IMR-90 (cell line): ENCODE measurements around the gene PAK6. TPM values are rescaled to one million over a fixed set of nuclear protein-coding genes. Genes with fewer than 3 reads are reported as not detected.

Experiments used
- ATAC-seq: fragments of 200-7000 bp; cut with Tn5 transposase; 2 replicates; pipeline ENCODE4 v1.9.1; 2020; ENCODE audit warnings: low read depth, mild to moderate bottlenecking, moderate library complexity
- BruUV-seq: library from RNA; stranded (reverse); fragments of 400-500 nt; replicated peaks from 2 replicates; lab custom pipeline; 2021; lab: Mats Ljungman, UMichigan
- CTCF ChIA-PET: fragments of 300-600 bp; formaldehyde crosslinking; extraction: SDS; loops from one replicate; lab custom pipeline; 2021; ENCODE audit warnings: antibody characterized with exemption; lab: Yijun Ruan, JAX
- POLR2A ChIA-PET: fragments of 300-600 bp; sonication (Branson Sonifier 250); formaldehyde crosslinking; loops from one replicate; lab custom pipeline; 2022; ENCODE audit warnings: antibody characterized with exemption; ENCODE audit not compliant: unreplicated experiment; lab: Charles Lee
- DNase-seq: peaks from one replicate; pipeline ENCODE4 v3.0.0; 2013
- H2AFZ ChIP-seq: replicated peaks from 2 replicates; pipeline ENCODE3; 2013; ENCODE audit warnings: low read length, mild to moderate bottlenecking; ENCODE audit not compliant: poor library complexity
- H2AK5ac ChIP-seq: 2 replicates; pipeline ENCODE4 v1.6.1; 2013; ENCODE audit warnings: low read depth, low read length, inconsistent platforms
- H2AK9ac ChIP-seq: replicated peaks from 2 replicates; pipeline ENCODE3; 2013; ENCODE audit warnings: mild to moderate bottlenecking, low read depth, low read length, moderate library complexity; ENCODE audit not compliant: poor library complexity
- H2BK120ac ChIP-seq: 2 replicates; pipeline ENCODE4 v1.6.1; 2013; ENCODE audit warnings: low read depth, low read length, inconsistent platforms
- H2BK15ac ChIP-seq: 3 replicates; pipeline ENCODE4 v1.6.1; 2013; ENCODE audit warnings: low read depth, low read length, inconsistent platforms
- H2BK20ac ChIP-seq: 2 replicates; pipeline ENCODE4 v1.6.1; 2013; ENCODE audit warnings: low read depth, mild to moderate bottlenecking, inconsistent platforms, low read length, moderate library complexity
- H2BK5ac ChIP-seq: 2 replicates; pipeline ENCODE4 v1.6.1; 2013; ENCODE audit warnings: mild to moderate bottlenecking, low read depth, low read length, inconsistent platforms; ENCODE audit not compliant: poor library complexity, severe bottlenecking
- H3K14ac ChIP-seq: replicated peaks from 2 replicates; pipeline ENCODE4 v1.6.1; 2013; ENCODE audit warnings: low read depth, low read length, inconsistent platforms
- H3K18ac ChIP-seq: 2 replicates; pipeline ENCODE4 v1.6.1; 2013; ENCODE audit warnings: low read depth, low read length, control low read depth
- H3K23ac ChIP-seq: 2 replicates; pipeline ENCODE4 v1.6.1; 2013; ENCODE audit warnings: low read depth, low read length, inconsistent platforms
- H3K27ac ChIP-seq: 2 replicates; pipeline ENCODE4 v1.5.1; 2013; ENCODE audit warnings: mild to moderate bottlenecking, control low read depth, low read length; ENCODE audit not compliant: insufficient read depth
- H3K27me3 ChIP-seq: 2 replicates; pipeline ENCODE4 v1.6.1; 2013; ENCODE audit warnings: low read length; ENCODE audit not compliant: control insufficient read depth, insufficient read depth
- H3K36me3 ChIP-seq: 2 replicates; pipeline ENCODE4 v1.6.1; 2013; ENCODE audit warnings: low read length, mixed read lengths; ENCODE audit not compliant: control insufficient read depth, insufficient read depth
- H3K4ac ChIP-seq: 2 replicates; pipeline ENCODE4 v1.6.1; 2013; ENCODE audit warnings: low read depth, low read length, inconsistent platforms
- H3K4me1 ChIP-seq: 2 replicates; pipeline ENCODE4 v1.6.1; 2013; ENCODE audit warnings: low read length, mixed read lengths; ENCODE audit not compliant: control insufficient read depth, insufficient read depth
- H3K4me2 ChIP-seq: 2 replicates; pipeline ENCODE4 v1.6.1; 2013; ENCODE audit warnings: low read depth, mild to moderate bottlenecking, control low read depth, low read length, moderate library complexity
- H3K4me3 ChIP-seq: 2 replicates; pipeline ENCODE4 v1.5.1; 2013; ENCODE audit warnings: low read depth, mild to moderate bottlenecking, control low read depth, low read length, moderate library complexity; ENCODE audit not compliant: insufficient read depth
- H3K56ac ChIP-seq: 2 replicates; pipeline ENCODE4 v1.6.1; 2013; ENCODE audit warnings: low read length, inconsistent platforms; ENCODE audit not compliant: insufficient read depth; ENCODE audit errors: extremely low read depth
- H3K79me1 ChIP-seq, 2 experiments: 2 replicates each; pipeline ENCODE4 v1.6.1; 2013; ENCODE audit warnings: low read length in 2 of 2, inconsistent platforms in 1 of 2, low read depth in 1 of 2
- H3K9ac ChIP-seq: 2 replicates; pipeline ENCODE4 v1.6.1; 2013; ENCODE audit warnings: low read depth, low read length, control low read depth
- H3K9me1 ChIP-seq: 2 replicates; pipeline ENCODE4 v1.6.1; 2013; ENCODE audit warnings: low read length, inconsistent platforms; ENCODE audit not compliant: insufficient read depth
- H3K9me3 ChIP-seq: 2 replicates; pipeline ENCODE4 v1.6.1; 2013; ENCODE audit warnings: low read length; ENCODE audit not compliant: control insufficient read depth, insufficient read depth
- H4K20me1 ChIP-seq: 2 replicates; pipeline ENCODE4 v1.6.1; 2013; ENCODE audit warnings: low read length, inconsistent platforms; ENCODE audit not compliant: insufficient read depth
- H4K5ac ChIP-seq: 2 replicates; pipeline ENCODE4 v1.6.1; 2013; ENCODE audit warnings: mild to moderate bottlenecking, low read depth, low read length, control low read depth
- H4K8ac ChIP-seq, 2 experiments: 2 replicates each; pipeline ENCODE4 v1.6.1; 2013; ENCODE audit warnings: low read depth in 2 of 2, low read length in 2 of 2, control low read depth in 1 of 2, inconsistent platforms in 1 of 2
- H4K91ac ChIP-seq: 2 replicates; pipeline ENCODE4 v1.6.1; 2013; ENCODE audit warnings: low read depth, low read length, inconsistent platforms; ENCODE audit not compliant: insufficient read depth
- BHLHE40 ChIP-seq: fragments of 150-350 bp; IDR thresholded peaks from 2 replicates; pipeline ENCODE4 v1.6.1; 2016; ENCODE audit warnings: mild to moderate bottlenecking, low read depth, low read length
- CEBPB ChIP-seq: IDR thresholded peaks from 2 replicates; pipeline ENCODE4 v1.6.1; 2012; ENCODE audit warnings: low read depth, low read length, improper control_type of control experiment
- CTCF ChIP-seq: conservative IDR thresholded peaks from 2 replicates; pipeline ENCODE4 v1.5.1; 2012; ENCODE audit warnings: mild to moderate bottlenecking, low read depth, low read length, improper control_type of control experiment
- FOS ChIP-seq: fragments of 150-350 bp; IDR thresholded peaks from 2 replicates; pipeline ENCODE4 v1.6.1; 2016; ENCODE audit warnings: low read depth, low read length
- MAFK ChIP-seq: IDR thresholded peaks from 2 replicates; pipeline ENCODE4 v1.6.1; 2012; ENCODE audit warnings: low read depth, low read length, improper control_type of control experiment
- MAZ ChIP-seq: IDR thresholded peaks from 2 replicates; pipeline ENCODE4 v1.6.1; 2012; ENCODE audit warnings: low read depth, mild to moderate bottlenecking, low read length, improper control_type of control experiment, moderate library complexity, borderline replicate concordance
- MXI1 ChIP-seq: IDR thresholded peaks from 2 replicates; pipeline ENCODE4 v1.6.1; 2012; ENCODE audit warnings: low read depth, mild to moderate bottlenecking, low read length, moderate library complexity, borderline replicate concordance
- NFE2L2 ChIP-seq: fragments of 150-350 bp; IDR thresholded peaks from 2 replicates; pipeline ENCODE4 v1.6.1; 2016; ENCODE audit warnings: low read depth, mild to moderate bottlenecking, low read length
- RAD21 ChIP-seq: IDR thresholded peaks from 2 replicates; pipeline ENCODE4 v1.6.1; 2012; ENCODE audit warnings: low read length, improper control_type of control experiment
- SMC3 ChIP-seq: fragments of 150-350 bp; IDR thresholded peaks from 2 replicates; pipeline ENCODE4 v1.6.1; 2016; ENCODE audit warnings: low read depth, mild to moderate bottlenecking, antibody characterized with exemption, low read length, moderate library complexity
- USF2 ChIP-seq: fragments of 150-350 bp; IDR thresholded peaks from 2 replicates; pipeline ENCODE4 v1.6.1; 2017; ENCODE audit warnings: mild to moderate bottlenecking, antibody characterized with exemption, low read length, low read depth
- WGBS, 2 experiments: methylation state at CpG; one replicate each; pipeline versions ENCODE4 v1.1.5 to v1.1.7; 2013; ENCODE audit warnings: missing lambda C conversion rate in 2 of 2; ENCODE audit not compliant: insufficient read length in 1 of 2; ENCODE audit errors: extremely low coverage in 2 of 2; 5-methylcytosine and 5-hydroxymethylcytosine counted together
- dilution Hi-C: fragments of 300-500 bp; cut with HindIII; formaldehyde crosslinking; loops from one replicate; pipeline ENCODE4 v1.14.3; 2018; ENCODE audit warnings: low sequenced_read_pairs; ENCODE audit not compliant: unreplicated experiment
- in situ Hi-C: fragments of 300-500 bp; cut with MboI; formaldehyde crosslinking; loops from 3 replicates; pipeline ENCODE4 v1.14.3; 2019; ENCODE audit warnings: low sequenced_read_pairs, inconsistent platforms, mixed read lengths
- intact Hi-C: fragments of 100-400 bp; cut with micrococcal nuclease; formaldehyde crosslinking; loops from 2 replicates; pipeline ENCODE4 v1.10.0; 2022
- polyA plus RNA-seq, 3 experiments: library from polyadenylated mRNA; depleted of rRNA; stranded (reverse); fragments of >200 nt; gene quantifications; 2 replicates each; pipeline ENCODE4 v1.2.3, GENCODE V29; 2012; ENCODE audit warnings: low replicate concordance in 1 of 3
- total RNA-seq: library from RNA; depleted of rRNA; stranded (reverse); fragments of >200 nt; gene quantifications from 2 replicates; pipeline ENCODE4 v1.2.3, GENCODE V29; 2012
- TF ChIP-seq, protein P1 (sequence below): fragments of 150-350 bp; IDR thresholded peaks from 2 replicates; pipeline ENCODE4 v1.6.1; 2016; ENCODE audit warnings: low read depth, mild to moderate bottlenecking, low read length, moderate library complexity, borderline replicate concordance

Gene PAK6
- total and polyA plus RNA-seq, 2 of the 4 experiments (the other 2 are of a cell fraction): 0.21 TPM; not detected in 1

DNA sequence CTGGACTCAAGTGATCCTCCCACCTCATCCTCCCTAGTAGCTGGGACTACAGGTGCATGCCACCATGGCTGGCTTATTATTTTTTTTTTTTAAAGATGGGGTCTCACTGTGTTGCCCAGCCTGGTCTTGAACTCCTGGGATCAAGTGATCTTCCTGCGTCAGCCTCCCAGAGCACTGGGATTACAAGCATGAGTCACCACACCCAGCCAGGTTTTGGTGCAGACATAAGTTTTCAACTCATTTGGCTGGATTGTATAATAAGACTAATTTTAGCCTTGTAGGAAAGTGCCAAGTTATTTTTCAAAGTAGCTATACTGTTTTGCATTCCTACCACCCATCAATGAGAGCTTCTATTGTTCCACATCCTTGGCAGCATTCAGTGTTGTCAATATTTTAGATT lies 45.9 kb upstream of the PAK6 start:
- Histone ChIP-seq H3K9ac (no peak overlapping the region), H2BK20ac (no peak overlapping the region), H3K9me1 (no peaks in the 10 kb centered on the region), H3K4me1 (0 out of 2 replicates have a peak, but pooled peaks cover 4% of the 10 kb centered on the region), H3K14ac (no peak overlapping the region), H3K27me3 (no peaks in the 10 kb centered on the region), H3K23ac (no peak overlapping the region), H3K4me3 (no peak overlapping the region), H3K36me3 (no peaks in the 10 kb centered on the region), H3K27ac (no peak overlapping the region), H4K8ac (peak overlapping the region in 1 of 2 experiments; percentile 40; a peak in 1 of 4 replicates), H2AK5ac (no peak overlapping the region), H3K4me2 (no peak overlapping the region), H3K9me3 (no peaks in the 10 kb centered on the region), H2BK120ac (no peak overlapping the region), H3K56ac (no peak overlapping the region), H4K20me1 (no peaks in the 10 kb centered on the region), H2BK5ac (no peak overlapping the region), H3K4ac (no peak overlapping the region), H3K18ac (no peak overlapping the region), H3K79me1 (peaks cover 15 to 47% of the 10 kb centered on the region in 2 experiments), H2AFZ (no peak overlapping the region), H2BK15ac (no peak overlapping the region), H4K91ac (no peak overlapping the region), H2AK9ac (no peak overlapping the region), H4K5ac (no peak overlapping the region)
- WGBS, 2 experiments: no CpG with 5 or more reads among the region's 1 CpG
- intact Hi-C loops: no loop called here
- POLR2A ChIA-PET: no interaction called here
- dilution Hi-C loops: no loop called here
- CTCF ChIA-PET: interaction anchor here (0.7 to 1.6 kb wide), 2 partner anchors 95 to 147 kb away, joined by 3 read pairs; no protein-coding TSS in a partner anchor
- in situ Hi-C loops: no loop called here
- BruUV-seq: no TSS peak
- TF ChIP-seq USF2 (no peak), CTCF (no peak), FOS (no peak), NFE2L2 (no peak), MAZ (no peak), BHLHE40 (no peak), MXI1 (no peak), SMC3 (no peak), MAFK (no peak), CEBPB (no peak), RAD21 (no peak)
- TF ChIP-seq, protein P1, sequence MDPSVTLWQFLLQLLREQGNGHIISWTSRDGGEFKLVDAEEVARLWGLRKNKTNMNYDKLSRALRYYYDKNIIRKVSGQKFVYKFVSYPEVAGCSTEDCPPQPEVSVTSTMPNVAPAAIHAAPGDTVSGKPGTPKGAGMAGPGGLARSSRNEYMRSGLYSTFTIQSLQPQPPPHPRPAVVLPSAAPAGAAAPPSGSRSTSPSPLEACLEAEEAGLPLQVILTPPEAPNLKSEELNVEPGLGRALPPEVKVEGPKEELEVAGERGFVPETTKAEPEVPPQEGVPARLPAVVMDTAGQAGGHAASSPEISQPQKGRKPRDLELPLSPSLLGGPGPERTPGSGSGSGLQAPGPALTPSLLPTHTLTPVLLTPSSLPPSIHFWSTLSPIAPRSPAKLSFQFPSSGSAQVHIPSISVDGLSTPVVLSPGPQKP: no peak
- DNase-seq (peak; percentile 48), ATAC-seq (no peak)
